ENCODE results near the gene ABCE1. TPM values are rescaled to one million over a fixed set of nuclear protein-coding genes. Genes with fewer than 3 reads are reported as not detected.

The ABCE1 gene
- total RNA-seq, 6 experiments from 2014 or later = 80.9 to 95.1 (median 86.0) TPM

DNA sequence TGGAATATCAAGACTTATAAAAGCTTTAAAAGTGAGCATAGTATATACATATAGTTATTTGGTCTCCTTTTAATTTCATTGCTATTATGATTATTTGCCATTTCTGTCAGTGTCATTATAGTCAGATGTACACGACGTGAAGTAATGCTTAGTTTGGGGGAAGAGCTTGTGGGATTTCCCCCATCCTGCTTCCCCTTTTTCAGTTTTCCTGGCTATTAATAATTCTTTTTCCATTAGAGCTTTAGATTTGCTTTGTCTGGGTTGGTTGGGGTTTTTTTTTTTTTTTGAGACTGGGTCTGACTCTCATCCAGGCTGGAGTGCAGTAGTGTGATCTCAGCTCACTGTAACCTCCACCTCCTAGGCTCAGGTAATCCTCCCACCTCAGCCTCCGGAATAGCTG, 5.4 kb downstream of the ABCE1 start:
- DNase-seq = no peak
- Mint-ChIP-seq H3K27ac (no peak overlapping the region), H3K4me1 (ENCODE audit: low read depth) (peaks cover 11% of the 10 kb centered on the region), H3K36me3 (ENCODE audit: low read depth) (no peaks in the 10 kb centered on the region), H3K4me3 (no peak overlapping the region), H3K27me3 (ENCODE audit: insufficient read depth) (no peaks in the 10 kb centered on the region), H3K9me3 (no peaks in the 10 kb centered on the region)
- TF ChIP-seq CTCF (IDR thresholded peaks at IDR 0.05) = no peak

- Mint-ChIP-seq H3K4me1 (ENCODE audit: low read depth) (no peaks in the 10 kb centered on the region), H3K9me3 (no peaks in the 10 kb centered on the region), H3K27me3 (ENCODE audit: insufficient read depth) (no peaks in the 10 kb centered on the region), H3K4me3 (no peak overlapping the region), H3K27ac (no peak overlapping the region), H3K36me3 (ENCODE audit: low read depth) (peaks cover 9% of the 10 kb centered on the region; the same call in 1 of the 2 replicates)
- DNase-seq = no peak
- no peak for TF ChIP-seq CTCF (IDR thresholded peaks at IDR 0.05)
Measured at GRCh38 chr4:145107126-145107525, 9.0 kb downstream of the ABCE1 start.

DNA sequence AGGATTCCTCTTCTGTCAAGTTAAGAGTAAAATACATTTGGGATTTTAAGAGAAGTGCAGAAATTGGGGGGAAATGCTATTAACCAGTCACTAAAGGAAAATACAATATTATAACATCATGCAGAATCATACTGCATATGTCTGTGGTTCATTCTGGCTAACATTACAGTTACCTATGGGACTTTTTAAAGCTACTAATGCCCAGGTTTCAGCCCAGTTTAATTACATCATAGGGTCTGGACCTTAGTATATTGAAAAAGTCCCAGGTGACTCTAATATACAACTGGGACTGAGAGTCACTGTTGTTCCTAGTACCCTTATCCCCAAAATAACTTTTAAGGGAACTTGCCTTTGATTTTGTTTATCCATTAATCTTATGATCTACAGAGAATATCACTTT, 10.0 kb downstream of the ABCE1 start:
- Mint-ChIP-seq H3K27ac (no peak overlapping the region), H3K4me3 (no peak overlapping the region), H3K27me3 (ENCODE audit: insufficient read depth) (no peaks in the 10 kb centered on the region), H3K36me3 (ENCODE audit: low read depth) (peaks cover 20% of the 10 kb centered on the region; the same call in 1 of the 2 replicates), H3K9me3 (no peaks in the 10 kb centered on the region), H3K4me1 (ENCODE audit: low read depth) (no peaks in the 10 kb centered on the region)
- TF ChIP-seq CTCF (IDR thresholded peaks at IDR 0.05) = no peak
- DNase-seq = no peak

- Mint-ChIP-seq H3K4me3 (no peak overlapping the region), H3K9me3 (no peaks in the 10 kb centered on the region), H3K27me3 (ENCODE audit: insufficient read depth) (no peaks in the 10 kb centered on the region), H3K4me1 (ENCODE audit: low read depth) (peaks cover 14% of the 10 kb centered on the region), H3K27ac (no peak overlapping the region), H3K36me3 (ENCODE audit: low read depth) (peaks cover 31% of the 10 kb centered on the region)
- TF ChIP-seq CTCF (IDR thresholded peaks at IDR 0.05) = no peak
- no peak for DNase-seq
Measured at GRCh38 chr4:145125396-145125795, 27.3 kb downstream of the ABCE1 start.

DNA sequence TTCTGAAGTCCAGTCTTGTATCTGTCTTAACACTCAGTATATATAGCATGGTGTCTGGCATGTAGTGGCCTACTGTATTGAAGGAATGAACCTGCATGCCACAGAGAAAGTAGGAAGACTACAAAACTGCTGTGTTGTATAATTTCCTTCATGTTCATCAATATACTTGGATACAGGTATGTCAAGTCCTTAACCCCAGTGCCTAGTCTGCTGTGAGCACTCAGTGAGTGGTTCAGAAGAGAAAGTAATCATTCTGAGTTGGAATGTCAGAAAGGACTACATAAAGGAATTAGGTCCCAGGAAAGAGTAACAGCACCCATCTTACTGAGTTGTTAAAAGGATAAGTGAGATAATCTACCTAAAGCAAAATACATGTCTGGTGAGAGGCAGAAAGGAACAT, 32.0 kb downstream of the ABCE1 start:
- TF ChIP-seq CTCF (IDR thresholded peaks at IDR 0.05) = no peak

More for the DNA sequence above, 32.0 kb downstream of the ABCE1 start:
- Mint-ChIP-seq H3K4me1 (ENCODE audit: low read depth) (peaks cover 40% of the 10 kb centered on the region), H3K4me3 (no peak overlapping the region), H3K27ac (peak overlapping the region; percentile 93), H3K36me3 (ENCODE audit: low read depth) (peaks cover 33% of the 10 kb centered on the region), H3K9me3 (no peaks in the 10 kb centered on the region), H3K27me3 (ENCODE audit: insufficient read depth) (peaks cover 3% of the 10 kb centered on the region; the same call in 1 of the 2 replicates)
- no peak for DNase-seq
